RCC 7860 (cell line): Measurements from ENCODE around the gene GABRR2.

ENCODE experiments used
- DNase-seq: peaks from one replicate; pipeline ENCODE4 v3.0.0-alpha.2; 2015; ENCODE audit warnings: low spot score
- FAIRE-seq: peaks from 2 replicates; lab custom pipeline; 2012; peaks lifted over from hg19 to GRCh38; lab: Jason Lieb, UNC

GABRR2 gene

GRCh38 chr6:89215391-89215790 is 99.7 kb downstream of the GABRR2 start:
- no peak for FAIRE-seq
- no peak for DNase-seq

GRCh38 chr6:89214197-89214596 is 100.9 kb downstream of the GABRR2 start:
- DNase-seq (no peak), FAIRE-seq (no peak)

- DNase-seq = no peak
- FAIRE-seq = no peak
Observed at GRCh38 chr6:89212472-89212871, 102.6 kb downstream of the GABRR2 start.

DNA sequence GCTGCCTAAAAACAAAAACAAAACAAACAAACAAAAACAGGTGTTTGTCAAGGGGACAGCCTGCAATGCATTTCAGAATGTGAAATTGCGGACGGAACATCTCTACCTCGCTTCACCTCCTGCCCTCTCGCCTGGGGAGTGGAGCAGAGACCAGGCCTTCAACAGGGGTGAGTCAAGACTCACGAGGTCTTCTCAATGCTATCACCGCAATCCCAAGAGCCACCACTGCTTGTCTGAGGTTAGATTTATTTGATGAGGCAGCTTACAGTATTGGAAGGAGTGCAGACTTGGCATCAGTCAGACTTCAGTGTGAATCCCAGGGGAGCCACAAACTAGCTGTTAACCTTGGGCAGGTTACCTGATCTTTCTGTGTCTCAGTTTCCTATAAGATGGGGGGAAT is 105.6 kb downstream of the GABRR2 start:
- FAIRE-seq (no peak), DNase-seq (no peak)

DNA sequence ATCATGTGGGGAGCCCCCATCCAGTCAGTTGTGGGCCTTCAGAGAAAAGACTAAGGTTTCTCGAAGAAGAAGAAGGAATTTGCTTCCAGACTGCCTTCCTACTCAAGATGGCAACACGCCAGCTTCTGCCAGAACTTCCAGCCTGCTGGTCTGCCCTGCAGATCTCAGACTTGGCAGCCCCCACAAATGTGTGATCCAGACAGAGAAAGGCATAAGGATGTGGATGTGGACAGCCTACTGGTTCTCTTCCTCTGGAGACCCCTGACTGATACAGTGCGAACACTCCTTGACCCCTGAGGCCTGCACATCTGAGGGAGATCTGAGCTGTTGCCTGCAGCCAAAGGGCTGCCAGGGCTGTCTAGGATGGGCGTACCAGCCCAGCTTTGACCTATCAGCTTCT is 106.5 kb downstream of the GABRR2 start:
- no peak for FAIRE-seq
- no peak for DNase-seq
